WERI-Rb-1 (cell line): ENCODE measurements around the gene CFH.
A peak's percentile ranks its signal among the peaks of the same experiment; 100 is the strongest.

Source experiments
- DNase-seq: peaks from one replicate; pipeline ENCODE4 v3.0.0-alpha.2; 2020
- H3K27ac ChIP-seq: fragments of 250-450 bp; sonication (Bioruptor Pico); 2 replicates; pipeline ENCODE4 v1.5.1; 2020; ENCODE audit warnings: mild to moderate bottlenecking, moderate library complexity
- H3K27me3 ChIP-seq: fragments of 250-450 bp; sonication (Bioruptor Pico); 2 replicates; pipeline ENCODE4 v1.5.1; 2021; ENCODE audit warnings: mild to moderate bottlenecking, low read depth, moderate library complexity; ENCODE audit not compliant: insufficient read depth, severe bottlenecking
- H3K36me3 ChIP-seq: fragments of 250-450 bp; sonication (Bioruptor Pico); 2 replicates; pipeline ENCODE4 v1.5.1; 2020; ENCODE audit warnings: mild to moderate bottlenecking, moderate library complexity
- H3K4me3 ChIP-seq: 2 replicates; pipeline ENCODE4 v1.5.1; 2011; ENCODE audit warnings: low read depth, mild to moderate bottlenecking, control low read depth, low read length
- H3K9me3 ChIP-seq: fragments of 250-450 bp; sonication (Bioruptor Pico); 2 replicates; pipeline ENCODE4 v1.5.1; 2021; ENCODE audit warnings: mild to moderate bottlenecking, moderate library complexity; ENCODE audit not compliant: severe bottlenecking
- TF ChIP-seq, protein P1 (sequence below): IDR thresholded peaks from 2 replicates; pipeline ENCODE4 v1.5.1; 2011; ENCODE audit warnings: low read depth, mild to moderate bottlenecking, control low read depth, inconsistent platforms, low read length

Gene CFH

DNA sequence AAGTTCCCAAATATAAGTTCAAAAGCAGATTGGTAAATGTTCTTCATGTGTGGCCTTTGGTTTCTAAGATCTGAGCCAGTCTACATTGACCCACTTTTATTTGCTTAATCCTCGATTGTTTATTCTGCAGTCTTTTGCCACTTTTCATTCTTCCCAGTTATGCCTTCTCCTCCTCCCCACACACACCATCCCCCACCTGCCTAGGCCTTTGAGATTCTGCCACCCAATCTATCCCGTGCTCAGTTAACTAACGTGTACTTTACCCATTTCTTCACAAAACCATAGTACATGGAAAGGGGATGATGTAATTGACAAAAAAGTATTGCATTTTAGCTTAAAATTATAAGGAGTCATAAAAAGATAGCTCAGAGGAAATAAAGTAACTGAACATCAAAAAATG is 3.7 kb downstream of the CFH start:
- TF ChIP-seq, protein P1, sequence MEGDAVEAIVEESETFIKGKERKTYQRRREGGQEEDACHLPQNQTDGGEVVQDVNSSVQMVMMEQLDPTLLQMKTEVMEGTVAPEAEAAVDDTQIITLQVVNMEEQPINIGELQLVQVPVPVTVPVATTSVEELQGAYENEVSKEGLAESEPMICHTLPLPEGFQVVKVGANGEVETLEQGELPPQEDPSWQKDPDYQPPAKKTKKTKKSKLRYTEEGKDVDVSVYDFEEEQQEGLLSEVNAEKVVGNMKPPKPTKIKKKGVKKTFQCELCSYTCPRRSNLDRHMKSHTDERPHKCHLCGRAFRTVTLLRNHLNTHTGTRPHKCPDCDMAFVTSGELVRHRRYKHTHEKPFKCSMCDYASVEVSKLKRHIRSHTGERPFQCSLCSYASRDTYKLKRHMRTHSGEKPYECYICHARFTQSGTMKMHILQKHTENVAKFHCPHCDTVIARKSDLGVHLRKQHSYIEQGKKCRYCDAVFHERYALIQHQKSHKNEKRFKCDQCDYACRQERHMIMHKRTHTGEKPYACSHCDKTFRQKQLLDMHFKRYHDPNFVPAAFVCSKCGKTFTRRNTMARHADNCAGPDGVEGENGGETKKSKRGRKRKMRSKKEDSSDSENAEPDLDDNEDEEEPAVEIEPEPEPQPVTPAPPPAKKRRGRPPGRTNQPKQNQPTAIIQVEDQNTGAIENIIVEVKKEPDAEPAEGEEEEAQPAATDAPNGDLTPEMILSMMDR = no peak
- Histone ChIP-seq H3K9me3 (no peaks in the 10 kb centered on the region), H3K27me3 (no peaks in the 10 kb centered on the region), H3K36me3 (no peaks in the 10 kb centered on the region), H3K27ac (no peak overlapping the region), H3K4me3 (no peak overlapping the region)
- DNase-seq = no peak

DNA sequence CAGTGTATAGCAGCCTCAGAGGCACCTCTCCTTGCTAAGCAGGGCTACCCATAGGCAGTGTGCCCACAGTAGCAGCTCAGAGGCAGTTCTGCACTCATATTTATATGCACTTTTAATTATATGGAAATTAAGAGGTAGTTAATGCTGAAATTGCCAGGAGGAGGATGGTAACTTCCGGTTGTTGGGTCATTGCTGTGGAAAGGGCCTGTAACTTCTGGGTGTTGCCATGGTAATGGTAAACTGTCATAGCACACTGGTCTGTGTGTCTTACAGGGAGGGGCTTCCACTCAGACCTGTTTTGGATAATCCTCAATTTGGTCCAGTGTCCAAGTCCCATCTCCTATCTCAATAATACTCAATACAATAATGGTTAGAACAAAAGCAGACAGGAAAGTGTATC is 7.6 kb downstream of the CFH start:
- no peak overlapping the region for H3K4me3 ChIP-seq
- H3K27ac ChIP-seq = no peak overlapping the region
- TF ChIP-seq, protein P1 = no peak
- no peak for DNase-seq
- H3K27me3 ChIP-seq = no peaks in the 10 kb centered on the region
- H3K9me3 ChIP-seq = no peaks in the 10 kb centered on the region
- no peaks in the 10 kb centered on the region for H3K36me3 ChIP-seq

DNA sequence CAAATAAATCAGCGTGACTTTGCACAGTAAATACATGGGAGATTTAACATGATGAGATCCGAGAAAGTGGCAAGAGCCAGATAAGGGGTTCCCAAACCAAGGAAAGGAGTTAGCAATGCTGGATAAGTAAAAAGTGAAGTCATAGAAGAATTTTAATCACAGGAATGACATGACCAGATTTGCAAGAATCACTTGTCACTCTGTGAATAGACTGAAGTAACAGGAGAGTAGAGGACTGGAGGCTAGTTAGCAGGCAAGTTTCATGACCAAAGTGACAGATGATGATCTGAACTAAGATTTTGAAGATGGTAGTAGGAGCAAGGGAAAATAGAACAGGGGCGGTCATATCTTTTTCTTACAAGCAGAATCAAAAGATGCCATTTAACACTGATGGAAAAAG is 8.4 kb downstream of the CFH start:
- H3K4me3 ChIP-seq = no peak overlapping the region
- no peaks in the 10 kb centered on the region for H3K36me3 ChIP-seq
- H3K27ac ChIP-seq = no peak overlapping the region
- no peaks in the 10 kb centered on the region for H3K9me3 ChIP-seq
- TF ChIP-seq, protein P1 = no peak
- DNase-seq = no peak
- no peaks in the 10 kb centered on the region for H3K27me3 ChIP-seq

DNA sequence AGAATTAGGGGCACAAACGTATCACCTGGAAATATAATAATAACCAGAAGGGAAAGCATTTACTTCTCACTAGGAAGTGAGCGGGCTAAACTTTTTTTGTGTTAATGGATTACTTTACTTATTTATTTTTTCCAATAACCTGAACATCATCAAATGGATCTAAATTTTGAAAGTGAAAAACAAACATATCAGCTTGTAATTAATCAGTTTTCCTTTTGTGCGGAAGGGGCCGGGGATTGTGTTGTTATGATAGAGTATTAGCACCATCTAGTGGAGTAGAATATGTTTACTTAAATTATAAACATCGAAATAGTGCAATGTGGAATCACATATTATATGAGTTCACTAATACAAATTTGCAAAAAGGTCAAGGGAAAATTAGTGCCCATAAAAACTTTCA is 9.0 kb downstream of the CFH start:
- Histone ChIP-seq H3K9me3 (no peaks in the 10 kb centered on the region), H3K27me3 (no peaks in the 10 kb centered on the region), H3K27ac (no peak overlapping the region), H3K4me3 (no peak overlapping the region), H3K36me3 (no peaks in the 10 kb centered on the region)
- TF ChIP-seq, protein P1 = 0 out of 2 replicates have a peak, but pooled peaks have one; percentile 10
- DNase-seq = no peak

DNA sequence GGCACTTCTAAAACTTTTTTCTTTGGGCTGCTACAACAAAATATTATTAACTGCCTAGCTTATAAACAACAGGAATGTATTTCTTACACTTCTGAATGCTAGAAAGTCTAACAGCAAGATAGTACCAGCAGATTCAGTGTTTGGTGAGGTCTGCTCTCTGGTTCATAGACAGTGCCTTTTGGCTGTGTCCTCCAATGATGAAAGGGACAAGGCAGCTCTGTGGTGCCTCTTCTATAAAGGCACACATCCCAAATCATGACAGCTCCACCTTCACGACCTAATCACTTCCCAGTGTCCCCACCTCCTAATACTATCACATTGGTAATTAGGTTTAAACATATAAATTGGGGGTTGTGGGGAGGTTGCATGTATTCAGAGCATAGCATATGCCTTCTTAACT is 9.5 kb downstream of the CFH start:
- no peak overlapping the region for H3K4me3 ChIP-seq
- no peak overlapping the region for H3K27ac ChIP-seq
- H3K36me3 ChIP-seq = no peaks in the 10 kb centered on the region
- TF ChIP-seq, protein P1 = 0 out of 2 replicates have a peak, but pooled peaks have one; percentile 4
- no peaks in the 10 kb centered on the region for H3K9me3 ChIP-seq
- no peak for DNase-seq
- H3K27me3 ChIP-seq = no peaks in the 10 kb centered on the region

DNA sequence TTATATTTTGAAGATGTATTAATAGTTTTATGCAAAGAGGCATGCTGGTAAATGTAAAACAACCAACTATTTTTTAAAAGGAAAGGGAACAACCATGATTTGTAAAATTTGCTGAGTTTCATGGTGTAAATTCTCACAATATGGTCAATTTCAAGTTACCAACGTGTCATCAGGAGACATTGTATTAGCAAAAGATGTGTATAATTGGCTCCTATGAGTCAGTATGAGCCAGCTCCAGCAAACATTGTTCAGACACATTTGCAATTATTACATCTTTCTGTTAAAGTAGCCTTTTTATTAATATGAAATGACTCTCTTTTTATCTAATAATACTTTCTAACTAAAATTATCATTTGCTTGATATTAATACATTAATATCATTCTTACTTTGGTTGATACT is 15.3 kb downstream of the CFH start:
- TF ChIP-seq, protein P1 = no peak
- no peak overlapping the region for H3K27ac ChIP-seq

More for the DNA sequence above, 15.3 kb downstream of the CFH start:
- DNase-seq = no peak
- Histone ChIP-seq H3K27me3 (no peaks in the 10 kb centered on the region), H3K4me3 (no peak overlapping the region), H3K9me3 (no peaks in the 10 kb centered on the region), H3K36me3 (no peaks in the 10 kb centered on the region)
